SK-N-SH treated with all-trans-retinoic acid at 6 μM for 48 hours (cell line): ENCODE data around the gene EIF6.
A peak's percentile ranks its signal among the peaks of the same experiment; 100 is the strongest.

Experiments used
- ATAC-seq: fragments of 200-7000 bp; cut with Tn5 transposase; 3 replicates; pipeline ENCODE4 v1.9.1; 2020; ENCODE audit warnings: mild to moderate bottlenecking, moderate library complexity
- ARNTL ChIP-seq: fragments of 450-650 bp; formaldehyde crosslinking; IDR thresholded peaks from 2 replicates; pipeline ENCODE4 v1.5.0; 2020; ENCODE audit warnings: low read depth, mild to moderate bottlenecking, moderate library complexity, borderline replicate concordance
- BACH2 ChIP-seq: fragments of 250-450 bp; sonication (Bioruptor Pico); IDR thresholded peaks from 2 replicates; pipeline ENCODE4 v1.9.0; 2021; ENCODE audit warnings: mild to moderate bottlenecking, borderline replicate concordance
- CSDC2 ChIP-seq: fragments of 250-450 bp; sonication (Bioruptor Pico); IDR thresholded peaks from 2 replicates; pipeline ENCODE4 v1.5.0; 2020; ENCODE audit warnings: mild to moderate bottlenecking, moderate library complexity
- GLIS3 ChIP-seq: fragments of 250-450 bp; sonication (Bioruptor Pico); IDR thresholded peaks from 2 replicates; pipeline ENCODE4 v1.5.0; 2020; ENCODE audit warnings: mild to moderate bottlenecking, moderate library complexity
- ISL1 ChIP-seq: fragments of 250-450 bp; sonication (Bioruptor Pico); IDR thresholded peaks from 2 replicates; pipeline ENCODE4 v2.1.2; 2022; ENCODE audit warnings: mild to moderate bottlenecking, moderate library complexity
- OSR1 ChIP-seq: fragments of 250-450 bp; sonication (Bioruptor Pico); IDR thresholded peaks from 2 replicates; pipeline ENCODE4 v1.8.0; 2022; ENCODE audit warnings: moderate library complexity, mild to moderate bottlenecking, inconsistent platforms
- PPARA ChIP-seq: fragments of 250-450 bp; sonication (Bioruptor Pico); IDR thresholded peaks from 2 replicates; pipeline ENCODE4 v1.5.0; 2020; ENCODE audit warnings: mild to moderate bottlenecking, borderline replicate concordance
- SNAI2 ChIP-seq: fragments of 250-450 bp; sonication (Bioruptor Pico); IDR thresholded peaks from 2 replicates; pipeline ENCODE4 v1.5.0; 2020; ENCODE audit warnings: mild to moderate bottlenecking, moderate library complexity
- TCF4 ChIP-seq: fragments of 250-450 bp; sonication (Bioruptor Pico); IDR thresholded peaks from 2 replicates; pipeline ENCODE4 v1.8.0; 2021; ENCODE audit warnings: mild to moderate bottlenecking, moderate library complexity, borderline replicate concordance
- TOX ChIP-seq: fragments of 250-450 bp; sonication (Bioruptor Pico); IDR thresholded peaks from 2 replicates; pipeline ENCODE4 v1.8.0; 2021; ENCODE audit warnings: mild to moderate bottlenecking, moderate library complexity, borderline replicate concordance
- TSHZ2 ChIP-seq: fragments of 250-450 bp; sonication (Bioruptor Pico); IDR thresholded peaks from 2 replicates; pipeline ENCODE4 v1.5.0; 2020; ENCODE audit warnings: mild to moderate bottlenecking, moderate library complexity
- ZC3H10 ChIP-seq: fragments of 250-450 bp; sonication (Bioruptor Pico); IDR thresholded peaks from 2 replicates; pipeline ENCODE4 v1.5.1; 2021; ENCODE audit warnings: mild to moderate bottlenecking, moderate library complexity
- ZFP3 ChIP-seq: fragments of 250-450 bp; sonication (Bioruptor Pico); IDR thresholded peaks from 2 replicates; pipeline ENCODE4 v1.5.0; 2020; ENCODE audit warnings: mild to moderate bottlenecking, moderate library complexity
- ZNF8 ChIP-seq: fragments of 450-650 bp; formaldehyde crosslinking; IDR thresholded peaks from 2 replicates; pipeline ENCODE4 v1.5.0; 2020; ENCODE audit warnings: mild to moderate bottlenecking, moderate library complexity
- TF ChIP-seq, protein P1 (sequence below): fragments of 250-450 bp; sonication (Bioruptor Pico); IDR thresholded peaks from 2 replicates; pipeline ENCODE4 v1.5.1; 2020; ENCODE audit warnings: low read depth, mild to moderate bottlenecking, moderate library complexity
- TF ChIP-seq, protein P2 (sequence below): fragments of 250-450 bp; sonication (Bioruptor Pico); IDR thresholded peaks from 2 replicates; pipeline ENCODE4 v1.5.1; 2021; ENCODE audit warnings: mild to moderate bottlenecking, moderate library complexity
- TF ChIP-seq, protein P3 (sequence below): fragments of 250-450 bp; sonication (Bioruptor Pico); IDR thresholded peaks from 2 replicates; pipeline ENCODE4 v1.8.0; 2021; ENCODE audit warnings: low read depth, mild to moderate bottlenecking, moderate library complexity, borderline replicate concordance

The EIF6 gene

GRCh38 chr20:35307666-35308653 is 23.4 kb upstream of the EIF6 start (continued):
- TF ChIP-seq, protein P1, sequence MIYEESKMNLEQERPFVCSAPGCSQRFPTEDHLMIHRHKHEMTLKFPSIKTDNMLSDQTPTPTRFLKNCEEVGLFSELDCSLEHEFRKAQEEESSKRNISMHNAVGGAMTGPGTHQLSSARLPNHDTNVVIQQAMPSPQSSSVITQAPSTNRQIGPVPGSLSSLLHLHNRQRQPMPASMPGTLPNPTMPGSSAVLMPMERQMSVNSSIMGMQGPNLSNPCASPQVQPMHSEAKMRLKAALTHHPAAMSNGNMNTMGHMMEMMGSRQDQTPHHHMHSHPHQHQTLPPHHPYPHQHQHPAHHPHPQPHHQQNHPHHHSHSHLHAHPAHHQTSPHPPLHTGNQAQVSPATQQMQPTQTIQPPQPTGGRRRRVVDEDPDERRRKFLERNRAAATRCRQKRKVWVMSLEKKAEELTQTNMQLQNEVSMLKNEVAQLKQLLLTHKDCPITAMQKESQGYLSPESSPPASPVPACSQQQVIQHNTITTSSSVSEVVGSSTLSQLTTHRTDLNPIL (CRISPR knock-in tag), result no peak
- TF ChIP-seq SNAI2 (CRISPR knock-in tag) (peak; percentile 89; the same call in 1 of the 2 replicates), PPARA (CRISPR knock-in tag) (no peak), ZNF8 (no peak), TOX (CRISPR knock-in tag) (no peak), BACH2 (CRISPR knock-in tag) (no peak), TSHZ2 (CRISPR knock-in tag) (no peak)
- TF ChIP-seq, protein P2, sequence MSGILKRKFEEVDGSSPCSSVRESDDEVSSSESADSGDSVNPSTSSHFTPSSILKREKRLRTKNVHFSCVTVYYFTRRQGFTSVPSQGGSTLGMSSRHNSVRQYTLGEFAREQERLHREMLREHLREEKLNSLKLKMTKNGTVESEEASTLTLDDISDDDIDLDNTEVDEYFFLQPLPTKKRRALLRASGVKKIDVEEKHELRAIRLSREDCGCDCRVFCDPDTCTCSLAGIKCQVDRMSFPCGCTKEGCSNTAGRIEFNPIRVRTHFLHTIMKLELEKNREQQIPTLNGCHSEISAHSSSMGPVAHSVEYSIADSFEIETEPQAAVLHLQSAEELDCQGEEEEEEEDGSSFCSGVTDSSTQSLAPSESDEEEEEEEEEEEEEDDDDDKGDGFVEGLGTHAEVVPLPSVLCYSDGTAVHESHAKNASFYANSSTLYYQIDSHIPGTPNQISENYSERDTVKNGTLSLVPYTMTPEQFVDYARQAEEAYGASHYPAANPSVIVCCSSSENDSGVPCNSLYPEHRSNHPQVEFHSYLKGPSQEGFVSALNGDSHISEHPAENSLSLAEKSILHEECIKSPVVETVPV (CRISPR knock-in tag), result no peak

DNA sequence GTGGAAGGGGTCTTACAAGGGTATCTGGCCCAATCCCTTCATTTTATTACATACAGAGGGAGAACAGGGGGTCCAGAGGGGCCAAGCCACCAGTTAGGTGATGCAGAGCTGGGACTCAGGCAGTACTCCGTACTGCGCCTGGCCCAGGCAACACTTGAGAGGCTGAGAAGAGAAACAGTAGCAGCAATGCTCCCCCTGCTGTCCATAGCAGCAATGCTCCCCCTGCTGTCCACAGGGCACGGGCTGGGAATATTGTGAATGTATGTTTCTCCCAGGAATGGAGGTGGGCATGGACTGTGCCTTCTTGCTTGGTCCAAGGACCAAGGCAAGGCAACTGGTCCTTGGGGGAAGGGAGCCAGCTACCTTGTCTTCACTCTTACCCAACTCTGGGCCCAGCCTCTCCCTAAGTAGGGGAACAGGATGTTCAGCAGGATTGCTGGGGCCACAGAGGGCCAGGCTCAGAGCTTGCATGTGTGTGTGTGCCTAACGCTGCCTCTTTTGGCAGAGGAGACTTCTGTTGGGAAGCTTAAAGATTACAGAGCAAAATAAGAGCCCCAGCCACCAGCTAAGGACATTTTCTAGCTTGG is 22.5 kb upstream of the EIF6 start:
- ATAC-seq, result peak; percentile 74
- TF ChIP-seq OSR1 (peak; percentile 59; the same call in 1 of the 2 replicates), BACH2 (CRISPR knock-in tag) (no peak)

- TF ChIP-seq ZC3H10 (CRISPR knock-in tag) (peak; percentile 49; the same call in 1 of the 2 replicates), ISL1 (CRISPR knock-in tag) (peak; percentile 48), ZFP3 (peak; percentile 81), CSDC2 (CRISPR knock-in tag) (peak; percentile 64), TCF4 (CRISPR knock-in tag) (no peak), OSR1 (peak; percentile 94; the same call in 1 of the 2 replicates), GLIS3 (CRISPR knock-in tag) (no peak)
- TF ChIP-seq, protein P3, sequence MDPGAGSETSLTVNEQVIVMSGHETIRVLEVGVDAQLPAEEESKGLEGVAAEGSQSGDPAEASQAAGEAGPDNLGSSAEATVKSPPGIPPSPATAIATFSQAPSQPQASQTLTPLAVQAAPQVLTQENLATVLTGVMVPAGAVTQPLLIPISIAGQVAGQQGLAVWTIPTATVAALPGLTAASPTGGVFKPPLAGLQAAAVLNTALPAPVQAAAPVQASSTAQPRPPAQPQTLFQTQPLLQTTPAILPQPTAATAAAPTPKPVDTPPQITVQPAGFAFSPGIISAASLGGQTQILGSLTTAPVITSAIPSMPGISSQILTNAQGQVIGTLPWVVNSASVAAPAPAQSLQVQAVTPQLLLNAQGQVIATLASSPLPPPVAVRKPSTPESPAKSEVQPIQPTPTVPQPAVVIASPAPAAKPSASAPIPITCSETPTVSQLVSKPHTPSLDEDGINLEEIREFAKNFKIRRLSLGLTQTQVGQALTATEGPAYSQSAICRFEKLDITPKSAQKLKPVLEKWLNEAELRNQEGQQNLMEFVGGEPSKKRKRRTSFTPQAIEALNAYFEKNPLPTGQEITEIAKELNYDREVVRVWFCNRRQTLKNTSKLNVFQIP, result peak; percentile 81; the same call in 1 of the 2 replicates
- ATAC-seq, result peak; percentile 75
These were observed 21.3 kb upstream of the EIF6 start for GRCh38 chr20:35305682-35306556.

DNA sequence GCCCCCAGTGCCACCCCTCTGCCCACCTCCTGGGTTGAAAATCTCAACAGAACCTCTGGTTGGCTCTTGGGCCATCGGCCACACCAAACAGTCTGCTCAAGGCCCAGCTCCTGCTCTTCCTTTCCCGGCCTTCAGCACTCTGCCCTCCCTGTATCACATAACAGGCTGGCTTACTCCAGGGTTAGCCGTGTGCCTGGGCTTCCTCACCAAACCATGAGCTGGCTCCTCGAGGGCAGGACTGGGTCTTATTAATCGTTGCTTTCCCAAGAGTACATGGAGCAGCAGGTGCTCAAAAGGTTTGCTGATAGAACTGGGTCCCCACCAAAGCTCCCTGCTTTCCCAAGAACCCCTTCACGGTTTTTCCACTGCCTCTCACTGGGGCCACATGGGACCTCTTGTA is 20.4 kb upstream of the EIF6 start:
- ATAC-seq, result no peak

More for the DNA sequence above, 20.4 kb upstream of the EIF6 start:
- TF ChIP-seq ZC3H10 (CRISPR knock-in tag), result no peak
- TF ChIP-seq ARNTL (CRISPR knock-in tag), result no peak
- TF ChIP-seq ISL1 (CRISPR knock-in tag), result no peak
- no peak for TF ChIP-seq ZNF8
- TF ChIP-seq ZFP3, result no peak
- TF ChIP-seq TCF4 (CRISPR knock-in tag), result no peak
